HG03039 (cell line): ENCODE results near the gene PNPO.
"Not testable (repeated sequence)": the region's sequence is repeated elsewhere in the genome, so short reads cannot be mapped to it uniquely, and the experiment has no call there.

Experiments used
- ATAC-seq: cut with Tn5 transposase; IDR thresholded peaks from one replicate; pipeline ENCODE4 v1.9.1; 2021; ENCODE audit warnings: mild to moderate bottlenecking, moderate library complexity; ENCODE audit not compliant: unreplicated experiment

PNPO gene

DNA sequence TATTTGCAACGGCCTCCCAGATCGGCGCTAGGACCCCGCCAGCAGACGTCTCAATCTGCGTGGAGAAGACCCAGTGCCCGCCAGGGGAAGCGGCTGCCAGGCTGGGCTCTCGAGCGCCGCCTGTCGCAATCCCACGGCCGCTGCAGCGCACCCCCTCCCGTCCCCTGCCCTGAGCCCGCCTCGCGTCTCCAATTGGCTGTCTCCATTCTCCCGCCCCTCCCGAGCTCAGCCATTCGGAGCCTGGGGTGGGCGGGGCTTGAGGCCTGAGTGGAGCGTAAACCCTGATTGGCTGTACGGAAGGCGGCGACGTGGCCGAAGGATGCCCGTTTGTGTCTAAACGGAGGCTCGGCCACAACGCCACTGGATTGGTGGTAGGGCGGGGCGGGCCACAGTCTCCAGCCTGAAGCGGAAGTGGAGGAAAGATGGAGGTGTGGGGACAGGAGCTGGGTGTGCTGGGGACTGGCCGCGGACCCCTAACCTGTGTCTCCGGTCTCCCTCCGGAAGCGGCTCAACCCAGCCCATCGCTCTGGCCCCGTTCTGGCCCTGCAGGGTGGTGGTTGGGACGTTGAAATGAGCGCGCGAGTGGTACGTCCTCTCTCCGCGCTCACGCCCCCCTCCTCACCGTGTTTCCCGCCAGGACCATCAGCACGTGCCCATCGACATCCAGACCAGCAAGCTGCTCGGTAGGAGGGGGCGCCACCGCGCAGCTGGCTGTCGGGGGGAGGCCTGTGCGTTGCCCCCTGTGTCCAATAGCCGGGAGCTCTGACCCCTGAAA lies 29.5 kb downstream of the PNPO start, which contains the start of gene CDK5RAP3:
TSS of gene CDK5RAP3 (plus strand) at position 389 of the 775 bp plus-strand sequence. CDS start at position 423, 34 bp downstream.
- peak; percentile 94 for ATAC-seq

GRCh38 chr17:47973541-47973940 lies 32.2 kb downstream of the PNPO start:
- no peak for ATAC-seq

DNA sequence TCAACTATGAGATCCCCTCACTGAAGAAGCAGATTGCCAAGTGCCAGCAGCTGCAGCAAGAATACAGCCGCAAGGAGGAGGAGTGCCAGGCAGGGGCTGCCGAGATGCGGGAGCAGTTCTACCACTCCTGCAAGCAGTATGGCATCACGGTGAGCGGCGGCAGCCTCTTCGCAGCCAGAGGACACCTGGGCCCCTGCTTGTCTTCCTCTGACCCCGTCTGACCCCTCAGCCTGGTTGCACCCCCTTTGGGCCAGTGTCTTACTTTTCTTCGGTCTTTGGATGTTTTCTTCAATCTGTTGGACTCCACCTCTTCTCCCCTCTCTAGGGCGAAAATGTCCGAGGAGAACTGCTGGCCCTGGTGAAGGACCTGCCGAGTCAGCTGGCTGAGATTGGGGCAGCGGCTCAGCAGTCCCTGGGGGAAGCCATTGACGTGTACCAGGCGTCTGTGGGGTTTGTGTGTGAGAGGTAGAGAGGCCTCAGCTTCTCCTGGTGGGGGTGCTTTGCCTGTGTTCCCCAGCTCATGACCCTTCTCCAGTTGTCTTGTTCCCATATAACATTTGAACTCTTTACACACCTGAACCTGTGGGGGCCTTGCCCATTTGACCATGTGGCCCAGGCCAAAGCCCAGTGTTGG lies 33.9 kb downstream of the PNPO start:
- ATAC-seq: no peak

GRCh38 chr17:47975823-47976205 lies 34.4 kb downstream of the PNPO start:
- no peak for ATAC-seq

DNA sequence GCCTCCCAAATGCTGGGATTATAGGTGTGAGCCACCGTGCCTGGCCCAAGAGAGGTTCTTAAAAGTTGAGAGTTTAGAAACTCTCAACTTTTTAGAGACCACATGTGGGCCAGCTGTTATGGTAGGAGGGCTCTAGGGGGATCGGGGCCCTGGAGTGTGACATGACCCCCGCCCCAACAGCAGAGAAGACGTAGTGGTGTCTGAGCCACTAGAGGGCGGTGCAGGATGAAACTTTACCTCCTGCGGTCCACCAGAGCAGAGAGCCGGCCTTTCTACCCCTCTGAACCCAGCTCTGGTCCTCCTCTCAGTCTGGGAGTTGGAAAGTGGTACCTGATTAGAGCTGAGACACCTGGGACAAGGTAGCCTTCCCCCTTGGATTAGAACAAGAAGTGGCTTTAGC lies 37.0 kb downstream of the PNPO start:
- no peak for ATAC-seq

DNA sequence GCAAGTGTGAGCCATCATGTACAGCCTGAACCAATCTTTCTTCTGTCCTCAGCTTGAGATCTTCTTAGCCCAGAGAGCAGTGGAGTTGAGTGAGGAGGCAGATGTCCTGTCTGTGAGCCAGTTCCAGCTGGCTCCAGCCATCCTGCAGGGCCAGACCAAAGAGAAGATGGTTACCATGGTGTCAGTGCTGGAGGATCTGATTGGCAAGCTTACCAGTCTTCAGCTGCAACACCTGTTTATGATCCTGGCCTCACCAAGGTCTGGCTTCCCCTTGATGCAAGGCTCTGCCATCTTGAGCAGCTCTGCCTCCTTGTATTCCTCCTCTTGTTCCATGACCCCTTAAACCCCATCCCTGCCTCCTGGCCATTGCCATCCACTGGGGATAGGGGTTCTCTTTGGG lies 39.2 kb downstream of the PNPO start:
- no peak for ATAC-seq

DNA sequence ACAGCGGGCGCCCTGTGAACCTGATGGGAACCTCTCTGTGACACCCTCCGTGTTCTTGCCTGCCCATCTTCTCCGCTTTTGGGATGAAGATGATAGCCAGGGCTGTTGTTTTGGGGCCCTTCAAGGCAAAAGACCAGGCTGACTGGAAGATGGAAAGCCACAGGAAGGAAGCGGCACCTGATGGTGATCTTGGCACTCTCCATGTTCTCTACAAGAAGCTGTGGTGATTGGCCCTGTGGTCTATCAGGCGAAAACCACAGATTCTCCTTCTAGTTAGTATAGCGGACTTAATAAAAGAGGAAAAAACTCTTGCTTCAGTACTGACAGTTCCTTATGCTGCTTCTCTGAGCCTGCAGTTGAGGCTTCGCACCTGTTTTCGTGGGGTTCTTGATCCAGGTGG lies 40.1 kb downstream of the PNPO start:
- ATAC-seq: no peak

- ATAC-seq: no peak
Observed at GRCh38 chr17:47982091-47982617, 40.8 kb downstream of the PNPO start.

GRCh38 chr17:47982645-47983390 lies 41.4 kb downstream of the PNPO start:
- no peak for ATAC-seq

- ATAC-seq: no peak
Observed at GRCh38 chr17:47983492-47984223, 42.3 kb downstream of the PNPO start.

GRCh38 chr17:47986520-47986919 lies 45.1 kb downstream of the PNPO start:
- ATAC-seq: no peak

GRCh38 chr17:47987240-47987835 lies 46.0 kb downstream of the PNPO start:
- ATAC-seq: no peak

DNA sequence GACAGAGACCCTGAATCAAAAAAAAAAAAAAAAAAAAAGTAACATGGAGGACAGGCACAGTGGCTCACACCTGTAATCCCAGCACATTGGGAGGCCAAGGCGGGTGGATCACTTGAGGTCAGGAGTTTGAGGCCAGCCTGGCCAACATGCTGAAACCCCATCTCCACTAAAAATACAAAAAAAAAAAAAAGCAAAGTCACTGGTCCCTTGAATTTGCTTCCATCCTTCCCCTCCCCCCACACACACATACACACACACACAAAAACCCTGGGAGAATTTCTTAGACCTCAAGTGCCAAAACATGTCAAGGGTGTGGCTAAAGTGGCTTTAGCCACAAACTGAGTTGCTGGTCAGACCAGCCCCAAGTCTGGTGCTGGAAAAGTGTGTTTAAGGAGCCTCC lies 47.1 kb downstream of the PNPO start:
- ATAC-seq: not testable (repeated sequence)

- no peak for ATAC-seq
Observed at GRCh38 chr17:47989159-47989558, 47.8 kb downstream of the PNPO start.

DNA sequence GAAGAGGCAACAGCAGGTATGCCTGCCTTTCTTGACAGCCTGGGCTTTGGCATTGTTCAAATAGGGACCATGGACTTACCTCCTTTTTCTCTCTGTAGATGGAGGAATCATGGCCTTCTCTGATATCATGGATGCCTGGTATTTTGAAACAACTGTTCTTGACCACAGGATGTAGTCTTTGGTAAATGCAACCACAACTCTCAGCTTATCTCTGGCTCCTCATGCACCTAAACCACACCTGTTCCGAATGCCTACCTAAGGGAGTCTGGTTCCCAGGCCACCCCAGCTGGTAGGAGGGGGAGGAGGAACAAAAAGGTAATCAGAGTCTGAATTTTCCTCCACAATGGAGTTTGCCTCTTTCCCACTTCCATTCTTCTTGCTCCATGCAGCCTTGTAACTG lies 48.3 kb downstream of the PNPO start:
- no peak for ATAC-seq

- no peak for ATAC-seq
Observed at GRCh38 chr17:47990962-47991731, 49.8 kb downstream of the PNPO start.

GRCh38 chr17:47992216-47992615 lies 50.8 kb downstream of the PNPO start:
- ATAC-seq: no peak

GRCh38 chr17:47993031-47993564 lies 51.7 kb downstream of the PNPO start:
- no peak for ATAC-seq

- no peak for ATAC-seq
Observed at GRCh38 chr17:47993964-47994363, 52.6 kb downstream of the PNPO start.
